ENCODE measurements around the gene ZIK1.

Gene ZIK1

DNA sequence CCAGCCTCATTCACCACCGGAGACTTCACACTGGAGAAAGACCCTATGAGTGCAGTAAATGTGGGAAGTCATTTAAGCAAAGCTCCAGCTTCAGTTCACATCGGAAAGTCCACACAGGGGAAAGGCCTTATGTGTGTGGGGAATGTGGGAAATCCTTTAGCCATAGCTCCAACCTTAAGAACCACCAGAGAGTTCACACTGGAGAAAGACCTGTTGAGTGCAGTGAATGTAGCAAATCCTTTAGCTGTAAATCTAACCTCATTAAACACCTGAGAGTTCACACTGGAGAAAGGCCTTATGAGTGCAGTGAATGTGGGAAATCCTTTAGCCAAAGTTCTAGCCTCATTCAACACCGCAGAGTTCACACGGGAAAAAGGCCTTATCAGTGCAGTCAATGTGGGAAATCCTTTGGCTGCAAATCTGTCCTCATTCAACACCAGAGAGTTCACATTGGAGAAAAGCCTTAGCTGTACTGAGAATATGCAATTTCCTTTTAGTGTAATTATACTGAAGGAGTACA lies 57.8 kb downstream of the ZIK1 start:
- no peak for TF ChIP-seq CREB1 (IDR thresholded peaks at IDR 0.05; ENCODE audit: low read depth)
- no peak for TF ChIP-seq CEBPB (IDR thresholded peaks at IDR 0.05)

DNA sequence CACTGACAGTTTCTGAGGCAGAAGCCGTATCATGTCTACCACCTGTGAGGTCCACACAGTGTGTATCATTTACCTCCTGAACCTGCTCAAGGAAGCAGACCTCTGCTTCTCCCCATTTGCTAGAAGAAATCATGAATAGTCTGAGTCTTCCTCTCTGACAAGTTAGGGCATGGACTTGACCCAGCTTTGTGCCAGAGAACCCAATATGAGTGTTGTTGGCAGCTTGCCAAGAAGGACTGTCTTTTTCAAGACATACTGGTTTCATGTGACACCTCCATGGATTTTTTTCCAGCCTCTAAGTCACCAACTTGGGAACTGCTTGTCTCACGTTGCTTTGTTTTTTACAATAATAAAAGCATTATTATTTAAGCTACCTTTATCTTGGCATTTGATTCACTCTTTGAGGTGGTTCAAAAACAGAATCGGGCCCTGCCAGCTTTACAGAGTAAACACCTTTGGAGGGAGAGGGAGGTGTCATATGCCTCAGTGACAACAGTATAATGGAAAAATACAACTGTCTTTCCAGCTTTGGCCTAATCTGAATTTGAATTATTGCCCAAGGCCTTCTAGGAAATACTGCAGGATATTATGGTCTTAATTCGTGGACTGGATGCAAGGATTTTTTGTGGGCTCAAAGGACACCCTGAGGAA lies 58.6 kb downstream of the ZIK1 start:
- TF ChIP-seq RAD21 (IDR thresholded peaks at IDR 0.05; ENCODE audit: low read depth) (no peak), EP300 (IDR thresholded peaks at IDR 0.05; ENCODE audit: borderline replicate concordance) (no peak), NFIC (IDR thresholded peaks at IDR 0.05) (peak; percentile 71)
